Inflammatory macrophage treated with lipopolysaccharide for 1 hour (primary cell): Measurements from ENCODE around the gene AK2.
"Not testable (repeated sequence)": the region's sequence is repeated elsewhere in the genome, so short reads cannot be mapped to it uniquely, and the experiment has no call there.

Experiments used
- DNase-seq, 2 donors: peaks; one replicate each; pipeline ENCODE4 v3.0.0-alpha.2; 2020 to 2022

The AK2 gene

DNA sequence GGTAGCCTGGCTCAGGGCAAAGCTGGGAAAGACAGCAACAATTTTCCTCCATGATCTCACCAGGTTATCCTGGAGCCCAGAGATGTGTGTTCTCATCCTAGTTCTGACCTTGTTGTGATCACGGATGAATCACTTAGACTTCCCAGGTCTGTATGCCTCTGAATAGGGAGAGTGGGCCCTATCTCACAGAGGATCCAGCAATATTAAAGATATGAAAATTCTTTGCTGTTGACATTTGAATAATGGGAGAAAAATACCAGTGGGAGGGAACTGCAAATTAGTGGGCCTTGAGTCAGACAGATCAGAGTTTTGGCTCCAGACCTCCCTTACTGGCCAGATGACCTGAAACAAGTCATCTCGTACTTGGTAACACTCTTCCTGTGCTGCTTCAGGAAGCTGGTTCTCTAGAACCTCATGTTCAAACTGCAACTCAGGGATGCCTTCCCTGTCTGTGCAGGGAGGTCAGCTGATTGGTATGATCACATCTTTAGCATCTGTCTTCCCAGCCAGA, 39.2 kb downstream of the AK2 start:
- DNase-seq: no peak

DNA sequence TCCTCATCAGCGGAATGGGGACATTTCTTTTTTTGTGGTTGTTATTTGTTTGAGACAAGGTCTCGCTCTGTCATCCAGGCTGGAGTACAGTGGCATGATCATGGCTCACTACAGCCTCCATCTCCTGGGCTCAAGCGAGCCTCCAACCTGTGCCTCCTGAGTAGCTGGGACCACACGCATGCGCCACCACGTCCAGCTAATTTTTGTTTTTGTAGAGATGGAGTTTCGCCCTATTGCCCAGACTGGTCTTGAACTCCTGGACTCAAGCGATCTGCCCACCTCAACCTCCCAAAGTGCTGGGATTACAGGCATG, 43.4 kb downstream of the AK2 start:
- not testable (repeated sequence) for DNase-seq

DNA sequence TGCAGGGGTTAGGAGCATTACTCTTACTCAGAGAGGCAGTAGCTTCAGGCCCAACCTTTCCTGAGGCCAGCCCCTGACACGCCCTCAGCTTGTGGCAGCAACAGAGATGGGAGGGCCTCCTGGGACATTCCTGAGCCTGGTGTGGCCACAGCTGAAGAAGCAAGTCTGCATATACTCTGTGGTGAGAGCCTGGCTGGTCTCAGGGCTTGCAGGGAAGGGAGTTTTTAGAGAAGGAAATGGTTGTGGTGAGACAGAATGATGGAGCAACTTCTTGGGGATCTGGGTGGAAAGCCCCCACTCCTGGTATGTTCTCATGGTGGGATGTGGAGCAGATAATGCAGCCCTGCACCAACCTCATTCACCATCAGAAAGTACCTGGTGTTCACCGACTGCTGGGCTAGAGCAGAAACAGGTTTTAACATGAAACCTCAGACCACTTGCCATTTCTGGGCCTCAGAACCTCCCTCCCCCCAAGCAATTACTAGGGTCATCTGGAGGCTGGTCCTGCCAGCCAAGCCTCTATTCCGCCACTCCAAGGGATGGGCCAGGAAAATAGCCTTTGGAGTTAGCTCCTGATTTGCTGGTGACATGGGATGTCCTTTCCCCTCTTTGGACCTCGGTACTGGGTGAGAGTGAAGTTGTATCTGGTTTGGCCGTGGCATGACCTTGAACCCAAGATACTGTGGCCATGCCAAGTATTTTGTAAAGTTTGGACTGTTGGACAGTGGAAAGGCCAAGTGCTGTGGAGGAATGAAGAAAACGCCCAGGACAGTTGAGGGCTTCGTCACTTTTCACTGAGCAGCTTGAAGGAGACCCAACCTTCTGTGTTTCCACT, 44.0 kb downstream of the AK2 start:
- peak; percentile 96 to 100 for DNase-seq

DNA sequence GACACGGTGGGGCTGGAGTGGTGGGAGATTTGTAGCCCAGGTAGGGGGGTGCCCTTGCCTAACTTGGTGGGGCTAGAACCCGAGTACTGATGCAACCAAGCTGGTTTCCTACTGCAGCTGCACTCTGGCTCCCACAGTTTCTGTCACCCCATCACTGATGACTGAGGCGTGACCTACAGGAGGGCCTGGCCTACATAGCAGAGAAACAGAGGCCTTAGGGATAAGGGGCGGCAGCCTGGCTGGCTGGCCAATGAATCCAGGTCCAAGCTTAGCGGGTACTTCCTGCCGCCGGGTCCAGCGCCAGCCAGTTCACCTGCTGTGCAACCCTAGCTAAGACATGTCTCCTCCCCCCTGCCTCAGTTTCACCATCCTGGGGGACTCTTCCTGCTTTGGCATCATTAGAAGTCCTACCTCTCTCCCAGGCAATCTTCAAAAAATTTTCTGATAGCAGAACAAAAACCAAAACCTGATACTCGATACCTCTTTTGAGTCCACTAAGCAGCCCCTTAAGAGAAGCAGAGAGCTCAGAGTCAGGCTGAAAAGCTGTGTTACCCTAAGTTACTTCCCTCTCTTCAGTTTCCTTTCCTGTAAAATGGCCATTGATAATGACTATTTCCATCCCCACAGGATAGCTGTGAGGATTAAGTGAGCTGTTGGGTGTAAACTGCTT, 44.7 kb downstream of the AK2 start:
- DNase-seq: peak; percentile 38 to 54

DNA sequence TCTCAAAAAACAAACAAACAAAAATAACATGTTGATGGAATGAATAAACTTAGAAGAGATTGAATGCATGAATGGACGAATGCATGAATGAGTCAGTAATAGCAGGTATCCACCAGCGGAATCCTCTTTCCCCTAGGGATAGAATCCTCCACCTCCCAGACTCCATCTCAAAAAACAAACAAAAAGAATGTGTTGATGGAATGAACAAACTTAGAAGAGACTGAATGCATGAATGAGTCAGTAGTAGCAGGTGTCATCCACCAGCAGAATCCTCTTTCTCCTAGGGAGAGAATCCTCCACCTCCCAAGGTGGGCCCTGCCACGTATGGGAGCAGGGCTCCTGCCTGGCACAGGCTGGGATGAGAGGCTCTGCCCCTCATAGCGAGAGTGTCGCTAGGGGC, 45.3 kb downstream of the AK2 start:
- DNase-seq: no peak

DNA sequence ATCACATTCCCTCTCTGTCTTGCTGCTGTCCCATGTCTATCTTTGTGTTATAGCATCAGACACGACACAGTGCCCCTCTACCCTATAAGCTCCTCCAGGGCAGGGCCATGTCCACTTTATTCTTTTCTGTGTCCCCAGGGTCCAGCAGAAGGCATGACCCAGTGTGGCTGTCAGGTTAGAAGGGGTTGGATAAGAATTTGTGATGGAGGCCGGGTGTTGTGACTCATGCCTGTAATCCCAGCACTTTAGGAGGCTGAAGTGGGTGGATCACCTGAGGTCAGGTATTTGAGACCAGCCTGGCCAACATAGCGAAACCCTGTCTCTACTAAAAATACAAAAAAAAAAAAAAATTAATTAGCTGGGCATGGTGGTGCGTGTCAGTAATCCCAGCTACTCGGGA, 45.8 kb downstream of the AK2 start:
- DNase-seq: no peak

DNA sequence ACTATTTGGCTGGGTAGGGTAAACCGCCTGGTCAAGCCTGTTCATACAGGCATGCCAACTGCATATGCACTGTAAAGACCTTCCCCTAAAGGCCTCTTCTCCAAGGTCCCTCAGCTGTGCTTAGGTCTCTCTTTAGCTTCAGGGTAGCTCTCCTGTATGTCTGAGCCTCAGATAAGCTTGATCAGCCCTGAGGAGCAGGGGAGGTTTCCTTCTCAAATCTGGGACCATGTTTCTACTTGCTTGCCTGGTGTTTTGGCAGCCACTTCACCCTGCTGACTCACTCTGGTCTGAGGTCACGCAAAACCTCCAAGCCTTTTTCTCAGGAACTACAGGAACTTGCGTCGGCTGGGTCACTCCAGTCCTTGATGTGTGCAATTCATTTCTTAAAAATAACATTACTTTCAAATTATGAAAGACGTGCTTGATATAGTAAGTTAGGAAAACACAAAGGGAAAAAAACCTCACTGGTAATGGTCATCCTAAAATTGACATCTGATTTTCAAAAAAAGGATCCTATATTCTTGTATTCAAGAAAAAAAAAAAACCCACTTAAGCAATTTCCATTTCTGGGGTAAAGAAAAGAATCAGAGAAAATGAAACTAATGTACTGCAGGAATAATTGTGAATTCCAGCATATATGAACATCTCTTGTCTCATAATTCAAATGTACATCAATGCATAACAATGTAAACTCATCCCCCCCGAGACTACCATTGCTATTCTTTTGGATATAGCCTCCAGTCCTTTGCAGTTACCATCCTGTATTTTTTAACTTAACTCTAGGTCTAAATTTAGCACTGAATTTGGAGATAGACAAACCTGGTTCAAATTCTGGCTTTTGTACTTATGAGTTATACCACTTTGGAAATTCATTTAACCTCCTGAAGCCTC, 47.3 kb downstream of the AK2 start:
- peak; percentile 96 to 100 for DNase-seq

DNA sequence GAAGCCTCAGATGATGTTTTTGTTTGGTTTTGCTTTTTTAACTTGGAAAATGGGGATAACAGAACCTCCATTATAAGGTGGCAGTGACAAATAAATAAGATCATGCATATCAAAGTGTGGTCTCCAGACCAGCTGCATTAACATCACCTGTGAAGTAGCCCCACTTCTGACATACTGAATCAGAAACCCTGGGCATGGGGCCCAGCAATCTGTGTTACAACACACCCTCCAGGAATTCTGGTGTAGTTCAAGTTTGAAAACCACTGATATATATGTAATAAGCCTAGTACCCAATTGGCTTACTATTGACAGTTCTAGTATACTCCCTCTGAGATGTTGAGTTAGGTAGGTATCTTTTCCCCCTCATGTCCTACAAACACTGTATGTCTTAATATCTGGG, 48.0 kb downstream of the AK2 start:
- no peak for DNase-seq

DNA sequence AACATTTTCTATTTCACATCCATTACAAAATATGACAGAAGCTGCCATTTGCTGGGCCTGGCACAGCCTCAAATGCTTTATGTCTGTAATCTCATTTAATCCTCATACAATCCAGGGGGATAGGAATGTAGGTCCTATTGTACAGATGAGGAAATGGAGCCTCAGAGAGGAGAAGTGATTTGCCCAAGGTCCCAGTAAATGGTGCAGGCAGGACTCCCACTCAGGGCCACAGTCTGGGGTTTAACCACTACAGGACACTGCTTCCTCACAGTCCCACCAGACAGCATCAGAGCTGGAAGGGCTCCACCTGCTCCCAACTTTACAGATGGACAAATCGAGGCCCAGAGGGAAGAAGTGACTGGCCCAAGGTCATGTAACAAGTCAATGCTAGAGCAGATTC, 51.5 kb downstream of the AK2 start:
- DNase-seq: no peak

DNA sequence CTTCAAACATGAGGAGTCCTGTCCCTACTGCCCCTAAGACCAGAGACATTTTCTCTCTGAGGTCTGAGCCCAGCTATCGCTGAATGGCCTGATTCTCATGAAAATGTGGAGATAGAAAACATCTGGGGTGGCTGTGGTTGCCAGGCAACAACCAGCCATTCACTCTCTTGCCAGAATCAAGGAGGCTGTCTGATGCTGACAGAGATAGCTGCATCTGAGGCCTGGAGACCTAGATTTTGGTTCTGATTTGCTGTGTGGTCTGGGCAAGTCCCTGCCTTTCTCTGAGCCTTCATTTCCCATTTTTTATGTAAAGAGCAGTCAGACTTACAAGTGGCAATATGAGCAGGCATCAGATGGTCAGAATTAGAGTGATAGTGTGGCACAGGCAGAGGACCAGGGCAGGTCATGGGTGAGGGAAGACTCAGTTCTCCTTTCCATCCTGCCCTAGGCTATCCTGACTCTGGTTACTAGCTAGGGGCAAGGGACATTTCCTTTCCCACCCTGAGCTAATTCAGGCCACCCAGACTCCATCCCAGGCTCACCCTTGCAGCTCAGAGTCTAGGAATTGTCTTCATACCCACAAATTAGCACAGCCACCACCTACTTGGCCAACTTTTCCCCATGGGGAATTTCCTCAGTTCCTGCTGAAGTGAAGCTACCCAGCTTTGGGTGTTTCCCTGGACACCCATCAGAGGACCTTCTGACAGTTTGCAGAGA, 52.1 kb downstream of the AK2 start:
- DNase-seq: peak; percentile 88 to 95

DNA sequence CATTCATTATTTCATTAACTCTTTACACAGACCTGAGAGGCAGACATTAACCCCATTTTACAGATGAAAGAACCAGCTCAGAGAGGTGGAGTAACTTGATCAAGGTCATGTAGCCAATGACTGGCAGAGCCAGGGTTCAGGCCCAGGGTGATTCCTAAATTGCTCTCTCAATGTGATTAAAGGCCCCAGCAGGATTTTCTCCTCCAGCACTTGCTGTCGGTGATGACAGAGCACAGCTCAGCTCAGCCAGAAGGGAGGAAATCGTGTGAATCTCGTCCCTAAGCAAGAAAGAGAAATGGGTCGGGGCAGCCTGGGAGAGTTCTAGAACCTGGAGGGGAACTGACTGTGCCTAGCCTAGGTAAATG, 52.6 kb downstream of the AK2 start:
- no peak for DNase-seq

DNA sequence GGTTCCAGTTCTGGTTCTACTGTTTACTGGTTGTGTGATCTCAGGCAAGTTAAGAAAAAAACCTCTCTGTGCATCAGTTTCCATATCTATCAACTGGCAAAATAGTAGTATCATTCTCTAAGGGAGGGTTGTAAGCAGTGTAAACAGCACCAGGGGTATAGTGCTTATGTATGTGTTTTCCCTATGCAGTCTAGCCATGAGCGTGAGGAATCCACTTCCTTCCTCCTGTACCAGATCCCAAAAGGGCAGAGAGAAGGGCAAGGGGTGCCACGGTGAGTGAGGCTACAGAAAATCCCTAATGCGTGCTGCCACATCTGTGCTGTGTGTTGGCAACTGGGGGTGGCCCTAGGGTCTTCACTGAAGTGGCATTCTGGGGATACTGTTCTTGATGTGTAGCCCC, 53.7 kb downstream of the AK2 start:
- peak in 1 of 2 donors; percentile 28 for DNase-seq

DNA sequence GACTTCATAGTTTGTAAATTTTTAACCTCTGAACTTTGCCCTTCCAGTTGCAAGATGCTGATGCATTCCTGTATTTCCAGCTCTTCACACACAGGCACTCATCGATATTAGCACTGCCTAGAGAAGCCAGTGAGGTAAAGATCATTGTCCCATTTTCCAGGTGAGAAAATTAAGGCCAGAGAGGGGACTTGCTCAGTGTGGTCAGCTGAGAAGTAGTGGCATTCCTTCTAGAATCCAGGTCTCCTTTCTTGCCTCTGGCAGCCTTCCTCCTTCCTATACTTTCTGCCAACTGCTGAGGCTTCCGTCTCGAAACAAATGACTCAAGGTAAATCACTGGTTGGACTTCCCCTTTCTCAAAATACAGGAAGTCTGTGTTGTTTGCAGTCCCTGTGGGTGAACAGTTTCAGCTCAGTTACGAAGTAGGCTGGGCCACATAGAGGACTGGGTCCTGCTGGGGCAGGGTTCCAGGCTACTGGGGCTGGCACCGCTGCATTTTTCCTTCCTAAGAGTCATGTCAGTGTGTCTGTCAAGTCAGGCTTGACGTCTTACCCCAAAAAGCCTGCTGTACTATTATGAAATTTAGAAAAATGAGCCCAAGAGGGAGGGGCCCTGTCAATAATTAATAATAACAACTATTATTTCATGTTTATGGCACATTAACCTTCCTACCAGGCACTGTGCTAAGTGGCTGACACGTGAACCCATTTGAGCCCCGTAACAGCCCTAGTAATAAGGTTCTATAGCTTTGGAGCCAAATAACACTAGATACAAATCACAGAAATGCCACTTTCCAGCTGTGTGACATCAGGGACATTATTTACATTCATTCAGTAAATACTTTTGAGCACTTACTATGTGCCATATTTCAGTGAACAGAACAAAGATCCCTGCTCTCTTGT, 55.4 kb downstream of the AK2 start:
- DNase-seq: peak; percentile 90 to 96

DNA sequence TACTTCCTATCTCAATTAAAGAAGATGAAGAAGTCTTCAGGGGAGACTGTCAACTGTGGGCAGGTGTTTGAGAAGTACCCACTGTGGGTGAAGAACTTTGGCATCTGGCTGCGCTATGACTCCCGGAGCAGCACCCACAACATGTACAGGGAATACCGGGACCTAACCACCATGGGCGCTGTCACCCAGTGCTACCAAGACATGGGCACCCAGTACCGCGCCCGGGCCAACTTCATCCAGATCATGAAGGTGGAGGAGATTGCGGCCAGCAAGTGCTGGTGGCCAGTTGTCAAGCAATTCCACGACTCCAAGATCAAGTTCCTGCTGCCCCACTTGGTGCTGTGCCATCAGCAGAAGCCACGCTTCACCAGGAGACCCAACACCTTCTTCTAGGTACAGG, 56.6 kb downstream of the AK2 start:
- no peak for DNase-seq

DNA sequence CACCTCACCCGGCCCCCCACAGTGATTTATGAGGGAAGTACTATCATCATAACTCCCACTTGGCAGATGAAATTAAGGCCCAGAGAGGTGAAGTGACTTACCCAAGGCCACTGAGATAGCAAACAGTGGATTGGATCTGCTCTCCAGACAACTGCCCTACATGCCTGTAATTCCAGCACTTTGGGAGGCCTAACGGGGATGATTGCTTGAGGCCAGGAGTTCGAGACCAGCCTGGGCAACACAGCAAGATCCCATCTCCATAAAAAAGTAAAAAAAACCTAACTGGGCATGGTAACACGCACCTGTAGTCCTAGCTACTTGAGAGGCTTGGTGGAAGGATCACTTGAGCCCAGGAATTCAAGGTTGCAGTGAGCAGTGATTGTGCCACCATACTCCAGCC, 57.8 kb downstream of the AK2 start:
- DNase-seq: no peak

DNA sequence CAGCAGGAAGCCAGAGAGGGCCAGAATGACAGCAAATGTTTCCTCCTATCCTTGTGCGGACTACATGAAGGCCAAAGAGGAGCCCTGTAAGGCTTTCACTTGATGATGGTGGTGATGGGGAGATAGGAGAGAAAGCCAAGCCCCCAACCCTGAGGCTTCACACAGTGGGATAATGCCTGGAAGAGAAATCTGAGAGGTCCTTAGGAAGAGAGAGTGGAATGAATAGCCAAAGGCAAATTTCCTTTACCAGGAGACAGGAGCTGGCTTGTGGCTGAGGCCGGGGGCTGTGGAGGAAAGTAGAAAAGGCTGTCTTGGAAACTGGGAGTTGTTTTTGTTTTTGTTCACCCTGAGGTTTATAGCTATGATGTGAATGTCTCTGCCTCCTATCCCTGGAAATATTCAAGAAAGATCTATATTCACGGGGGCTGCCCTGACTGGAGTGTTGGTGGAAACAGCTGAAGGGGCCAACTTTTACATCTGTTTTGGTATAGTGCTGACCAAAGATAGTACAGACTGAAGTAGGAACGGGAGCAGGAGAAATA, 59.1 kb downstream of the AK2 start:
- DNase-seq: no peak

DNA sequence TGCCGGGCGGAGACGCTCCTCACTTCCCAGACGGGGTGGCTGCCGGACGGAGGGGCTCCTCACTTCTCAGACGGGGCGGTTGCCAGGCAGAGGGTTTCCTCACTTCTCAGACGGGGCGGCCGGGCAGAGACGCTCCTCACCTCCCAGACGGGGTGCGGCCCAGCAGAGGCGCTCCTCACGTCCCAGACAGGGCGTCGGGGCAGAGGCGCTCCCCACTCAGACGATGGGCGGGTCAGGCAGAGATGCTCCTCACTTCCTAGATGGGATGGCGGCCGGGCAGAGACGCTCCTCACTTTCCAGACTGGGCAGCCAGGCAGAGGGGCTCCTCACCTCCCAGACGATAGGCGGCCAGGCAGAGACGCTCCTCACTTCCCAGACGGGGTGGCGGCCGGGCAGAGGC, 61.6 kb downstream of the AK2 start:
- DNase-seq: not testable (repeated sequence)

DNA sequence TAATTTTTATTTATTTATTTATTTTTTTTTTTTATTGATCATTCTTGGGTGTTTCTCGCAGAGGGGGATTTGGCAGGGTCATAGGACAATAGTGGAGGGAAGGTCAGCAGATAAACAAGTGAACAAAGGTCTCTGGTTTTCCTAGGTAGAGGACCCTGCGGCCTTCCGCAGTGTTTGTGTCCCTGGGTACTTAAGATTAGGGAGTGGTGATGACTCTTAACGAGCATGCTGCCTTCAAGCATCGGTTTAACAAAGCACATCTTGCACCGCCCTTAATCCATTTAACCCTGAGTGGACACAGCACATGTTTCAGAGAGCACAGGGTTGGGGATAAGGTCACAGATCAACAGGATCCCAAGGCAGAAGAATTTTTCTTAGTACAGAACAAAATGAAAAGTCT, 63.2 kb downstream of the AK2 start:
- DNase-seq: not testable (repeated sequence)

DNA sequence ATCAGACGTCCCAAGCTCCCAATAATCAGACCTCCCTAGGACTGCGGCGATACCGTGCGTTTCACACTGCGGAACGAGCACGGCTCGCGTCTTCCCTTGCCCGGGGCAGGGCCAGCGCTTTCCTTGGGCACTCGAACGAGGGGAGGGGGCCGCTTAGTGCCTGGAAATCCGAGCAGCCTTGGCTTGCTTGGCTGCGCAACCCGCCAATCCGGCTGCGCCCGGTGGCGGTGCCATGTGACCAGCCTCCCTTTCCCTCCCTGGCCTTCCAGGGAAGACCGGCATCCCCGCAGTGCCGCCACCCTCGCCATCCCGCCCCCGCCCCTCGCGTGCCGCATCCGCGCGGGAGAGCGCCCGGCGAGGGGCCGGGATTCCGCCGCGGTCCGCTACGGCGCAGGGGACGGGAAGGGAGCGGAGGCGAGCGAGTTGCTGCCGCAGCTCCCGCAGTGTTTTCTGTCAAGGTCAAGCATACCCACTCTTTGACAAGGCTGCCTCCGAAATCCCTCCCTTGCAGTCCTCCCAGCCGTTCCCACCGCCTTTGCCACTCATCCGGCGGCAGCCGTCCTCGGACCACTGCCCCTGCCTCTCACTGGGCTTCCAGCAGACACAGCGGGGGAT, 63.8 kb downstream of the AK2 start:
- DNase-seq: no peak

DNA sequence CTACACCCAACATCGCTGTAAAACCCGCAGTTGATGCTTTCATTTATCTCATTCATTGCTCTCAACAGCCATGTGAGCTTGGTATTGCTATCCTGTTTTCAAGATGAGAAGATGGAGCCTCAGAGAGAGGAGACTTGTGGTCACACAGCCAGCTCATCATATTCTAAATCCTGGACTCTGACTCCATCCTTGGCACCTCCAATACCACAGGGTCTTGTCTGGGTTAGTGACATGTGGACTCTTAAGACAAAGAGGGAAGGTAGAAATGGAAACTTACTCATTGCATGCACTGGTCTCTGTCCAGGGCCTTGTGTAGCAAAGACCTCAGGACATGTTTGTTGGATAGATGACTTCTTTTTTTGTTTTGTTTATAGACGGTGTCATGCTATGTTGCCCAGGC, 65.1 kb downstream of the AK2 start:
- DNase-seq: no peak

DNA sequence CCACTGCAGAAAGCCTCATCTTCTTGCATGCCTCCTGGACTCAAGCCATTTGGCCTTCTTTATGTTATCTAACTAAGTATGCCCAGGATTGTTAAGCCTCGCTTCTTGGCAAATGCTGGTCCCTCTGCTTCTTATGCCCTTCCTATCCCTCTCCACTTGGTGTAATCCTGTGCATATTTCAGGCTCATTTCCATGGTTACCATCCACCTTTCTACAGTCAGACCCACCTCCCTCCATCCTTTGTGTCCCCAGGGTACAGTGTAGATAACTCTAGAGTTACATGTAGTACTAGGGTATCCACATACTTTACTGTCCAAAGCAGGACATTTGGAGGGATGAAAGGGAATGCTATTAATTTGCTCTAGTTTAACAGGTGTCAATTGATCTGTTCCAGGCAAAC, 65.5 kb downstream of the AK2 start:
- no peak for DNase-seq
